HK-2 (cell line): Measurements from ENCODE around the gene DGCR8.
A peak's percentile ranks its signal among the peaks of the same experiment; 100 is the strongest.
"Not testable (repeated sequence)": the region's sequence is repeated elsewhere in the genome, so short reads cannot be mapped to it uniquely, and the experiment has no call there.

ENCODE experiments used
- DNase-seq: peaks from one replicate; pipeline ENCODE4 v3.0.0-alpha.2; 2018; ENCODE audit not compliant: unreplicated experiment

The DGCR8 gene

GRCh38 chr22:20152464-20152890 lies 72.4 kb downstream of the DGCR8 start:
- DNase-seq = no peak

GRCh38 chr22:20153945-20154344 lies 73.9 kb downstream of the DGCR8 start:
- no peak for DNase-seq

GRCh38 chr22:20154602-20155187 lies 74.7 kb downstream of the DGCR8 start:
- no peak for DNase-seq

- DNase-seq = no peak
Observed at GRCh38 chr22:20155330-20156041, 75.4 kb downstream of the DGCR8 start.

GRCh38 chr22:20156042-20156389 lies 76.0 kb downstream of the DGCR8 start:
- no peak for DNase-seq

- peak; percentile 86 for DNase-seq
Observed at GRCh38 chr22:20156611-20157429, 76.8 kb downstream of the DGCR8 start.

GRCh38 chr22:20157430-20158183 lies 77.6 kb downstream of the DGCR8 start:
- DNase-seq = no peak

GRCh38 chr22:20158391-20159036 lies 78.5 kb downstream of the DGCR8 start:
- DNase-seq = no peak

- DNase-seq = no peak
Observed at GRCh38 chr22:20159076-20159475, 79.0 kb downstream of the DGCR8 start.

GRCh38 chr22:20159531-20159930 lies 79.5 kb downstream of the DGCR8 start:
- not testable (repeated sequence) for DNase-seq

GRCh38 chr22:20160041-20160440 lies 80.0 kb downstream of the DGCR8 start:
- DNase-seq = no peak
